Right lobe of liver (tissue), 4 donors: ENCODE data around the gene KAZN.

ENCODE experiments used
- POLR2A ChIP-seq: fragments of 450-650 bp; IDR thresholded peaks from one replicate; pipeline ENCODE4 v1.6.1; 2017; ENCODE audit warnings: antibody characterized with exemption, mild to moderate bottlenecking
- TF ChIP-seq, protein P1 (sequence below), 4 donors: fragments of 200-600 bp in 3 of 4; fragments of 450-650 bp in 1 of 4; IDR thresholded peaks; one replicate each; pipeline versions ENCODE4 v1.5.1 to v1.8.0; 2016 to 2022; ENCODE audit warnings: antibody characterized with exemption in 4 of 4, mild to moderate bottlenecking in 2 of 4
- donor health status: DM: no; HTN: no; CAD: no.
- donor health status: DM: no; HTN: no; CAD: no.
- donor health status: DM: no; HTN: yes; CAD: no.

- TF ChIP-seq, protein P1, sequence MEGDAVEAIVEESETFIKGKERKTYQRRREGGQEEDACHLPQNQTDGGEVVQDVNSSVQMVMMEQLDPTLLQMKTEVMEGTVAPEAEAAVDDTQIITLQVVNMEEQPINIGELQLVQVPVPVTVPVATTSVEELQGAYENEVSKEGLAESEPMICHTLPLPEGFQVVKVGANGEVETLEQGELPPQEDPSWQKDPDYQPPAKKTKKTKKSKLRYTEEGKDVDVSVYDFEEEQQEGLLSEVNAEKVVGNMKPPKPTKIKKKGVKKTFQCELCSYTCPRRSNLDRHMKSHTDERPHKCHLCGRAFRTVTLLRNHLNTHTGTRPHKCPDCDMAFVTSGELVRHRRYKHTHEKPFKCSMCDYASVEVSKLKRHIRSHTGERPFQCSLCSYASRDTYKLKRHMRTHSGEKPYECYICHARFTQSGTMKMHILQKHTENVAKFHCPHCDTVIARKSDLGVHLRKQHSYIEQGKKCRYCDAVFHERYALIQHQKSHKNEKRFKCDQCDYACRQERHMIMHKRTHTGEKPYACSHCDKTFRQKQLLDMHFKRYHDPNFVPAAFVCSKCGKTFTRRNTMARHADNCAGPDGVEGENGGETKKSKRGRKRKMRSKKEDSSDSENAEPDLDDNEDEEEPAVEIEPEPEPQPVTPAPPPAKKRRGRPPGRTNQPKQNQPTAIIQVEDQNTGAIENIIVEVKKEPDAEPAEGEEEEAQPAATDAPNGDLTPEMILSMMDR (IDR thresholded peaks at IDR 0.05), result no peak
- no peak for TF ChIP-seq POLR2A
These were observed 532.1 kb downstream of the KAZN start for GRCh38 chr1:15130607-15131006.
